NCI-H1930 (cell line): ENCODE data around the gene FAM13A.

Experiments used
- DNase-seq, 2 experiments: peaks; one replicate each; lab custom pipeline; 2025; lab: John Stamatoyannopoulos, UW

Gene FAM13A

GRCh38 chr4:88810325-88810724, 246.7 kb downstream of the FAM13A start:
- no peak for DNase-seq

GRCh38 chr4:88809576-88810219, 247.3 kb downstream of the FAM13A start:
- no peak for DNase-seq

GRCh38 chr4:88809101-88809500, 247.9 kb downstream of the FAM13A start:
- no peak for DNase-seq

- DNase-seq = no peak
Observed at GRCh38 chr4:88807499-88807898, 249.5 kb downstream of the FAM13A start.

GRCh38 chr4:88804234-88804633, 252.8 kb downstream of the FAM13A start:
- no peak for DNase-seq

- DNase-seq = no peak
Observed at GRCh38 chr4:88803600-88804096, 253.3 kb downstream of the FAM13A start.

GRCh38 chr4:88802585-88803286, 254.2 kb downstream of the FAM13A start:
- no peak for DNase-seq

GRCh38 chr4:88802138-88802537, 254.8 kb downstream of the FAM13A start:
- DNase-seq = no peak

- no peak for DNase-seq
Observed at GRCh38 chr4:88799900-88800299, 257.1 kb downstream of the FAM13A start.

GRCh38 chr4:88797725-88798124, 259.3 kb downstream of the FAM13A start:
- no peak for DNase-seq

GRCh38 chr4:88796545-88796944, 260.4 kb downstream of the FAM13A start:
- DNase-seq = no peak

- no peak for DNase-seq
Observed at GRCh38 chr4:88794952-88795351, 262.0 kb downstream of the FAM13A start.

- DNase-seq = no peak
Observed at GRCh38 chr4:88794087-88794690, 262.8 kb downstream of the FAM13A start.

- no peak for DNase-seq
Observed at GRCh38 chr4:88793475-88793874, 263.5 kb downstream of the FAM13A start.

GRCh38 chr4:88792821-88793220, 264.2 kb downstream of the FAM13A start:
- no peak for DNase-seq

GRCh38 chr4:88792268-88792781, 264.7 kb downstream of the FAM13A start:
- DNase-seq = no peak

GRCh38 chr4:88791274-88791673, 265.7 kb downstream of the FAM13A start:
- no peak for DNase-seq

GRCh38 chr4:88788895-88789294, 268.1 kb downstream of the FAM13A start:
- DNase-seq = no peak

- DNase-seq = no peak
Observed at GRCh38 chr4:88788424-88788823, 268.6 kb downstream of the FAM13A start.

- no peak for DNase-seq
Observed at GRCh38 chr4:88786011-88786410, 271.0 kb downstream of the FAM13A start.

GRCh38 chr4:88780389-88780788, 276.6 kb downstream of the FAM13A start:
- DNase-seq = no peak

GRCh38 chr4:88779431-88779830, 277.6 kb downstream of the FAM13A start:
- no peak for DNase-seq

GRCh38 chr4:88775529-88775928, 281.5 kb downstream of the FAM13A start:
- no peak for DNase-seq
